ENCODE data around the gene OLA1.

Gene OLA1

GRCh38 chr2:174121175-174121574 is 127.2 kb downstream of the OLA1 start:
- DNase-seq (ENCODE audit: low read depth): no peak

GRCh38 chr2:174120346-174120745 is 128.0 kb downstream of the OLA1 start:
- no peak for DNase-seq (ENCODE audit: low read depth)

GRCh38 chr2:174117951-174118930 is 130.1 kb downstream of the OLA1 start:
- no peak for DNase-seq (ENCODE audit: low read depth)

GRCh38 chr2:174112073-174112472 is 136.3 kb downstream of the OLA1 start:
- DNase-seq (ENCODE audit: low read depth): no peak

- no peak for DNase-seq (ENCODE audit: low read depth)
Observed at GRCh38 chr2:174108579-174108978, 139.8 kb downstream of the OLA1 start.

GRCh38 chr2:174106736-174107135 is 141.6 kb downstream of the OLA1 start:
- no peak for DNase-seq (ENCODE audit: low read depth)

GRCh38 chr2:174094542-174094941 is 153.8 kb downstream of the OLA1 start:
- no peak for DNase-seq (ENCODE audit: low read depth)

GRCh38 chr2:174090476-174090875 is 157.9 kb downstream of the OLA1 start:
- DNase-seq (ENCODE audit: low read depth): no peak

- DNase-seq (ENCODE audit: low read depth): no peak
Observed at GRCh38 chr2:174088706-174089460, 159.4 kb downstream of the OLA1 start.

- DNase-seq (ENCODE audit: low read depth): no peak
Observed at GRCh38 chr2:174086708-174087107, 161.6 kb downstream of the OLA1 start.

GRCh38 chr2:174085781-174086180 is 162.6 kb downstream of the OLA1 start:
- no peak for DNase-seq (ENCODE audit: low read depth)

GRCh38 chr2:174083843-174084458 is 164.4 kb downstream of the OLA1 start:
- DNase-seq (ENCODE audit: low read depth): no peak

- DNase-seq (ENCODE audit: low read depth): no peak
Observed at GRCh38 chr2:174080672-174081121, 167.6 kb downstream of the OLA1 start.

- no peak for DNase-seq (ENCODE audit: low read depth)
Observed at GRCh38 chr2:174078275-174078674, 170.1 kb downstream of the OLA1 start.

GRCh38 chr2:174076975-174077374 is 171.4 kb downstream of the OLA1 start:
- no peak for DNase-seq (ENCODE audit: low read depth)

GRCh38 chr2:174076040-174076439 is 172.3 kb downstream of the OLA1 start:
- DNase-seq (ENCODE audit: low read depth): no peak

- DNase-seq (ENCODE audit: low read depth): no peak
Observed at GRCh38 chr2:174074831-174075230, 173.5 kb downstream of the OLA1 start.

- no peak for DNase-seq (ENCODE audit: low read depth)
Observed at GRCh38 chr2:174072857-174073256, 175.5 kb downstream of the OLA1 start.

- no peak for DNase-seq (ENCODE audit: low read depth)
Observed at GRCh38 chr2:174072069-174072468, 176.3 kb downstream of the OLA1 start.

- DNase-seq (ENCODE audit: low read depth): no peak
Observed at GRCh38 chr2:174071321-174071720, 177.0 kb downstream of the OLA1 start.

- DNase-seq (ENCODE audit: low read depth): no peak
Observed at GRCh38 chr2:174070281-174070680, 178.1 kb downstream of the OLA1 start.

GRCh38 chr2:174067815-174068214 is 180.5 kb downstream of the OLA1 start:
- DNase-seq (ENCODE audit: low read depth): no peak

- no peak for DNase-seq (ENCODE audit: low read depth)
Observed at GRCh38 chr2:174066871-174067270, 181.5 kb downstream of the OLA1 start.

Data from stimulated activated CD8-positive, alpha-beta memory T cell treated with anti-CD3 and anti-CD28 coated beads, Interleukin-7, amount 100 ng/mL, for 24 hours (primary cell).